LNCAP (cell line): ENCODE data around the gene FOXN1.

Source experiments
- CTCF ChIP-seq: fragments of 450-650 bp; IDR thresholded peaks from 2 replicates; pipeline ENCODE4 v1.5.1; 2017; ENCODE audit warnings: mild to moderate bottlenecking

Gene FOXN1

DNA sequence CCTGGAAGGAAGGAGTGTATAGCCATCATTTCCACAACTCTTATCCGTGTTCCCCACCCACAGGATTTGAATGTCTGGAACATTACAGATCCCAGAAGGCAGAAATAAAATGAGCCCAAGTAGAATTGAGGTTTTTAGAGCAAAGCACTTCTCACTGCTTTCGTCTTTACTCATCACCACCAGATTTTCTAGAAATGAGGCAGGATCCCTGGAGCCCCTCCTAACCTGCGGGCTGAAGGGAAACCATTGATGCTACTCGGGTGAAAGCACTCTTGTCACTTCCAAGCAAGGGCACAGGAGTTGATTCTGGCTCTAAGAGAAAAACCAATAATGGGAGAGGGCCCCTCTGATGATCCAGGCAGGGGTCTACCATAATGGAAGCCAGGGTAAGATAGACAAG lies 73.4 kb downstream of the FOXN1 start:
- TF ChIP-seq CTCF = no peak

GRCh38 chr17:28580959-28581358 lies 74.8 kb downstream of the FOXN1 start:
- TF ChIP-seq CTCF = no peak

- no peak for TF ChIP-seq CTCF
Measured at GRCh38 chr17:28582513-28582912, 76.4 kb downstream of the FOXN1 start.

- TF ChIP-seq CTCF = no peak
Measured at GRCh38 chr17:28584434-28584833, 78.3 kb downstream of the FOXN1 start.

GRCh38 chr17:28585851-28586250 lies 79.7 kb downstream of the FOXN1 start:
- TF ChIP-seq CTCF = no peak
